Esophagus muscularis mucosa (tissue), 3 donors: ENCODE results near the gene TBC1D9.

Experiments
- EP300 ChIP-seq: sonication (generic); formaldehyde crosslinking; IDR thresholded peaks from one replicate; pipeline ENCODE4 v1.6.1; 2017; ENCODE audit warnings: antibody characterized with exemption
- TF ChIP-seq, protein P1 (sequence below), 3 experiments: fragments of 200-600 bp in 2 of 3; fragments of 450-650 bp in 1 of 3; sonication (generic) in 2 of 3; IDR thresholded peaks; one replicate each; pipeline ENCODE4 v1.5.1; 2017 to 2019; ENCODE audit warnings: antibody characterized with exemption in 3 of 3, mild to moderate bottlenecking in 2 of 3, moderate library complexity in 1 of 3

DNA sequence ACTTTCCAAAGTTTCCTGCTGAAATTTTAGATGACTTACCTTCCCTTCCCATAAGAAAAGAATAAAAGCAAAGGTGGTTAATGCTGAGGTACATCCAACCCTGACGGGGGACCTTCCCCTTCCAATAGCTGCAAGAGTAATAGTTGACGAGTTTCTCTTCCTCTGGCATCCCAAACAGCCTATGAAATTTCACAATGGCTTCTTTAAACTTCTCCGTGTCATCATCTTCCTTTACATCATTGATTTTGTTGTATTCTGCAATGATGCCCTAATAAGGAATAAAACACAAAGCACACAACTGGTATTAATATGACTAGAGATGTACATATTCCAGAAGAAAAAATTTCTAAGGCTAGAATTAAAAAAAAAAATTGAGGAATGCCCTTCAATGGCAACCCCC lies 76.6 kb downstream of the TBC1D9 start:
- no peak for TF ChIP-seq EP300
- TF ChIP-seq, protein P1, sequence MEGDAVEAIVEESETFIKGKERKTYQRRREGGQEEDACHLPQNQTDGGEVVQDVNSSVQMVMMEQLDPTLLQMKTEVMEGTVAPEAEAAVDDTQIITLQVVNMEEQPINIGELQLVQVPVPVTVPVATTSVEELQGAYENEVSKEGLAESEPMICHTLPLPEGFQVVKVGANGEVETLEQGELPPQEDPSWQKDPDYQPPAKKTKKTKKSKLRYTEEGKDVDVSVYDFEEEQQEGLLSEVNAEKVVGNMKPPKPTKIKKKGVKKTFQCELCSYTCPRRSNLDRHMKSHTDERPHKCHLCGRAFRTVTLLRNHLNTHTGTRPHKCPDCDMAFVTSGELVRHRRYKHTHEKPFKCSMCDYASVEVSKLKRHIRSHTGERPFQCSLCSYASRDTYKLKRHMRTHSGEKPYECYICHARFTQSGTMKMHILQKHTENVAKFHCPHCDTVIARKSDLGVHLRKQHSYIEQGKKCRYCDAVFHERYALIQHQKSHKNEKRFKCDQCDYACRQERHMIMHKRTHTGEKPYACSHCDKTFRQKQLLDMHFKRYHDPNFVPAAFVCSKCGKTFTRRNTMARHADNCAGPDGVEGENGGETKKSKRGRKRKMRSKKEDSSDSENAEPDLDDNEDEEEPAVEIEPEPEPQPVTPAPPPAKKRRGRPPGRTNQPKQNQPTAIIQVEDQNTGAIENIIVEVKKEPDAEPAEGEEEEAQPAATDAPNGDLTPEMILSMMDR (IDR thresholded peaks at IDR 0.05) = no peak
